Activated T-cell treated with anti-CD3 and anti-CD28 coated beads, Interleukin-2, amount 50 U/mL, for 1 hour (primary cell): ENCODE data around the gene TRAP1.

Experiments used
- DNase-seq: peaks from one replicate; pipeline ENCODE4 v3.0.0-alpha.2; 2020

The TRAP1 gene

DNA sequence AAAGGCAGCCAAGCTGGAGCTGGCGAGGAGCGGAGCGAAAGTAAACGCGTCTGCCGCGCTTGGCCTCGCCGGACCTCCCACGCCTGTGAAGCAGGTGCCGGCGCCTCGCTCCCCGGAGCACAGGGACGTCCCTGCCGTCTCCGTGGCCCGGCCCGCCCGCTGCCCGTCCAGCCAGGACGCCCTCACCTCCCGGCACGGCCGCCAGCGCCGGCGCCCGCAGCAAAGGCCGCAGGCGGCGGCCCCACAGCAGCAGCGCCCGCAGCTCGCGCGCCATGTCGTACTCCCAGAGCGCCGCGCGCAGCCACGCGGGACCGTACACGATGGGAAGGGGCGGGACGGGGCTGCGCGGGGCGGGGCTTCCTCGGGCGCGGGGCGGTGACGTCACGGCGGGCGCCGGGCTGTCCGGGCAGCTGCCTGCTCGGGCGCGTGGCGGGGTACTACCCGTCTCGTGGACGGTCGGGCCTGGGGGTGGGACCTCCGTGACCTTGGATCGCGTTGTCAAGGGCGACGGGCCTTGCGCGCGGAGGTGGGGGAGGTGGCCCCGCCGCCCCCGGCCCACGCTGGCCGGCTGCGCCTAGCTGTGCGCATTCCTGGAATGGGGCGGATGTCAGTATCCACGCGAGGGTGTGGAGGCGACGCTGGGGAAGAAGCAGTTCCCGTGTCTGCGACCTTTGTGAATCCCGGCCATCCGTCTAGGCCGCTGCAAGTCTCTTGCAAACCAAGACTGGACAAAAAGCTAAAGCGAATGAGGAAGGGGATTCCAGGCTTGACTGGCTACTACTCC, at the start of gene TRAP1:
Gene TRAP1 (minus strand): TSS at position 290 of the 784 bp plus-strand sequence. CDS start 16 bp downstream, at position 274.
- peak; percentile 95 for DNase-seq

DNA sequence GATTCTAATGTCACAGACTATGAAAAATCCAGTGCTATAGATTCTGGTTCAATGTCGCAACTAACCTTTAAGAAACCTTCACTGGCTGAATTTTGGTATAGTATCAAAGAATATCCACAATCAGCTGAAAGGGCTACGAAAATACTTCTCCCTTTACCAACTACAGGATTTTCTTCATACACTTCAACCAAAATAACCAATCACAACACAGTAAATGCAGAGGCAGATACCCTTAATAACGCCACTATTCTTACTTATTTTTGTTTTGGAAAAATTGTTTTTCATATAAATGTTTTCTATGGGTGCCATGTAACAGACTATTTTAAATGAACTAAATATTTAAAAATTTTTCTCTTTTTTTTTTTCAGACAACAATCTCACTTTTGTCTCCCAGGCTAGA, 48.9 kb upstream of the TRAP1 start:
- no peak for DNase-seq

DNA sequence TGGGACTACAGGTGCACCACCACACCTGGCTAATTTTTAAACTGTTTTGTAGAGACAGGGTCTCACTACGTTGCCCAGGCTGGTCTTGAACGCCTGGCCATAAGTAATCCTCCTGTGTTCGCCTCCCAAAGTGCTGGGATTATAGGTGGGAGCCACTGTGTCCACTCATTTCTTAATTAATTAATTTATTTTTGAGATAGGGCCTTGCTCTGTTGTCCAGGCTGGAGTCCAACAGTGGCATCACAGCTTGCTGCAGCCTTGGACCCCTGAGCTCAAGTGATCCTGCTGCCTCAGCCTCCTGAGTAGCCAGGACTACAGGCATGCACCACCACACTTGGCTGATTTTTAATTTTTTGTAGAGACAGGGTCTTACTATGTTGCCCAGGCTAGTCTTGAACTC, 47.1 kb upstream of the TRAP1 start:
- no peak for DNase-seq

DNA sequence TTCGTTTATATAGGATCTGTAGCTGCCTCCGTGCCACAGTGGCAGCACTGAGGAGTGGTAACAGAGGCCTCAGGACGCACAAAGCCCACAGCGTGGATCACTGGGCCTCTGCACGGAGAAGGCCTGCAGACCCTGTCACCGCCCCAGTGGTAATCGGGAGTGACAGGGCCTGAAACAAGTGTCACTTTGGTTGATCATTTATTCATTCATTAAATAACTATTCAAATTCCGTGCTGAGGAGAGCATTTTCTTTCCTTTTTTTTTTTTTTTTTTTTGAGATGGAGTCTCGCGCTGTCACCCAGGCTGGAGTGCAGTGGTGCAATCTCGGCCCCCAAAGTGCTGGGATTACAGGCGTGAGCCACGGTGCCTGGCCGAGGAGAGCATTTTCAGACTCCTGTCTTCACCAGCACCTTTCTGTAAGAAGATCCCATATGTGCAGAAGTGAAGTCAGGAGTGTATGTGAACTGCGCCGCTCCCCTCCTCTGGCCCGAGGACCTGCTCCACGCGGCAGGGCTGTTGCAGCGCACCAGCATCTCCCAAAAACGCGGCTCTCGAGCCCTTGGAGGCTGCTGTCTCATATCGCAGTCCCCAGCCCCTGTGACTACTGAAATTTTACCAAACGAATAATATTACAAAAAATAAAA, 44.9 kb upstream of the TRAP1 start:
- no peak for DNase-seq

DNA sequence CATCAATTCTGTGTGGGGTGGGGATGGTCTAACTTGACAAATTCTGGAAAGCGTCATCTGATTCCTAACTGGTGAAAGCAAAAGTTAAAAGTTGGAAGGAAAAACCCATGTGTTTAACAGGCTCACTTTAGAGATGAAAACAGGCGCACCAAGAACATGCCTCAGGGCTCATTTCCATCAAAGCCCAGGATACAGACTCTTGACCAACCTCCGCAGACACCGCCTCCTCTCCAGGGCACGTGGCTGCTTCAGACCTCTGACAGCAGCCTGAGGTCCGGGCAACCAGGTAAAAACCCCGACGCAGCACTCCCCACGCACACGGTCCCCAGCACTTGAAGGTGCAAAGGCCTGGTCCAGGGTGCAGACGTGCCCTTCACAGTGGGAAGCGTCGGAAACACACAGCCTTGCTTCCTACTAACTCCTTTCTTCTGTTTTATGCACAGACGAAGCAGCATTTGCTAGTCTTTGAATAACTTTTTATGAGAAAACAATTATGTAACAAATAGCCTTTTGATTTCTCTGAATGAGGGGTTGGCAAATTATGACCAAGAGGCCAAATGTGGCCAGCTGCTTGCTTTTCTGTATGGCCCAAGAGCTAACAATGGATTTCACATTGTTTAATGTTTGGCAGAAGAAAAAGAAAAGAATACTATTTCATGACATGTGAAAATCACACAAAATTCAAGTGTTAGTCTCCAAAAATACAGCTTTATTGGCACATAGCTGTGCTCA, 44.2 kb upstream of the TRAP1 start:
- no peak for DNase-seq

DNA sequence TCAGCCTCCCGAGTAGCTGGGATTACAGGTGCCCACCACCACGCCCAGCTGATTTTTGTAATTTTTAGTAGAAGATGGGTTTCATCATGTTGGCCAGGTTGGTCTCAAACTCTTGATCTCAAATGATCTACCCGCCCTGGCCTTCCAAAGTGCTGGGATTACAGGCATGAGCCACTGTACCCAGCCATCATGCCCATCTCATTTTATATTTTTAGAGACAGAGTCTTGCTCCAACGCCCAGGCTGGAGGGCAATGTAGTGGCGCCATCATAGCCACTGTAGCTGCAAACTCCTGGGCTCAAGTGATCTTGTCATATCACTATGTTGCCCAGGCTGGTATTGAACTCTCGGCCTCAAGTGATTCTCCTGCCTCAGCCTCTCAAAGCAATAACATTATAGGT, 43.2 kb upstream of the TRAP1 start:
- no peak for DNase-seq

DNA sequence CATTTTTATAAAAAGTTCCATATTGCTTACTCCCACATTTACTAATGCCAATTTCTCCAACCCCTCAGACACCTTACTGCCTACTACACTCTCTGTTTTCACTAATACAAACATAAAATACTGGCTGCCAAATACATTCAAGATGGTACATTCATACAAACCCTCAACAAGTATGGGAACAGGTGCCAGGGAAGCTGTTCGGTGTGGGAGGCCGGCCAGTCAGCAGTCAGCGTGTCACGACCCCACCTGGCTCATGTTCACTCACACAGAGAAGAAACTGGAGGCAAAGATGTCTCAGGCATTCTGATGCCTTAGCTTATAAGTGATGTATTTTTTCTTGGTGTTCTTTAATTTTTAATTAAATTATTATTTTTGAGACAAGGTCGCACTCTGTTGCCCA, 42.4 kb upstream of the TRAP1 start:
- DNase-seq = no peak

DNA sequence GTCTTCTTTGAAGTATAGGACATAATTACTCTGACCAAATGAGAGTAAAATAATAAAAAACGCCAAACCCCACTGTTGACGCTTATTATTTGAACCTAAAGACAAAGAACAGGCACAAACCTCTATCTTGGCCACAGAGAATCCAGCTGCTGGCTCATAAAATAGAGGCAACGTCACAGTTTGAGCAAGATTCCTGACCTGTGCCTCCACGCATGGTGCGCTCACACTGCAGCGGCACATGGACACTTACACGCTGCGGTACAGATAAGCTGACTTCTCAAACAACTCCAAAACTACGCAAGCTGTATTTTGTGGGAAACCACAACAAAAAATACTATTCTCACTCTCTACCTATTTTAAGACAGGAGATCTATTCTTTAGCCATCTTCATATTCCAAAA, 38.8 kb upstream of the TRAP1 start:
- DNase-seq = no peak

DNA sequence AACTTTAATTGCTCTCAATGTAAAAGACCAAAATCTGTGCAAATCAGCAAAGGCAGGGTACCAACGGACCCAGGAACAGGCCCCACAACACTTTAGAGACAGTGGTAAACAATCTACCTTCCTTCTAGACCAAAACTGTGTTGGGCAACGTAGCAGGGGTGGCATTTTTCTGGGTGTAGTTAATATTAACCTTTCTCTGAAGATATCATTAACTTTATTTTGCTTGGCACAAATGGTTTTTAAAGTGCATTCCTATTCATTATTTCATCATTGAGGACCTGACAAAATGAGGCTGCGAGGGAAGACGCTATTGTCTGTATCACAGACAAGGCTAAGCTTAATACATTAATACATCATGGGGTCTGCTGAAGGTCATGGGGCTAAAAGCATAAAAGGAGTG, 37.9 kb upstream of the TRAP1 start:
- DNase-seq = no peak

DNA sequence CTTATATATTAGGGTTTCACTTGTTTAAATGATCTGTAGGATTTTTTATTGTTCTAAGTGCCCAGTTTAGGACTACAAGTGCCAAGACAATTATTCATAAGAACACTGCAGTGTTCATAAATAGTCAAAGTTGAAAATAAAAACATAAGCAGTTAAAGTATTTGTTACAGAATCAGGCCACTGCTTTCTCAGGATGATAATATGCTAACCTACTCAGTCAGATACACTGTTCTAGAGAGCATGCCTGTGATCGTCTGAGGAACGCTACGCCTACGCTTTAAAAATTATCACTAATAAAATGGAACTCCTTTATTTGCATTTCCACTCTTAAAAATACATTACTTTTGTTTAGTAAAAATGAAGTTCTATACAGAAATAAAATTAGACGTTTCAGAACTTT, 37.4 kb upstream of the TRAP1 start:
- no peak for DNase-seq

DNA sequence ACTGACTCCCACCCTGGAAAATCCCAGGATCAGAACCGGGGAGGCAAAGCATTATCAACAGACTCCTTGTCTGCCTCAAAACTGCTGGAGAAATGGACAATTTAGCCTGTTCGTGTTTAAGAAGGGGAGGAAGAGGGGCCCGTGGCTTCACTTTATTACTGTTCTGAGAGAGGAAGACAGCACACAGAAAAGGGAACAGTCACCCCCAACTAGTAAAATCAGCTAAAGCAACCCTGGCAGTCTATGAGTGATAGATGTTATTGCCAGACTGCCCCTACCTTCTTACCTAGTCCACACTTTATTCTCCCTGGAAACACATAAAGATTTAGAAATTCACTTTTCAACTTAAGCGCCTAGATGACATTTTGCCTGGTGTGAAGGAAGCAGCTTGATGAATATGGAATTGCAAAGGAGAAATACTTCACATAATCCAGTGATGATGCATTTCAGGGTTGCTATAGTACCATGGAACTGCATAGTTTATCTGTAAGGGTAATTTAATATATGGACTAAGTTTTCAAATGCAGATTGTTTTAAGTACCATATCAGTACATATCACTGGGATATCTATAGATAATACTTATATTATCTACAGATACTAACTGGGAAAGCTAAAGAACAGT, 36.9 kb upstream of the TRAP1 start:
- DNase-seq = no peak

DNA sequence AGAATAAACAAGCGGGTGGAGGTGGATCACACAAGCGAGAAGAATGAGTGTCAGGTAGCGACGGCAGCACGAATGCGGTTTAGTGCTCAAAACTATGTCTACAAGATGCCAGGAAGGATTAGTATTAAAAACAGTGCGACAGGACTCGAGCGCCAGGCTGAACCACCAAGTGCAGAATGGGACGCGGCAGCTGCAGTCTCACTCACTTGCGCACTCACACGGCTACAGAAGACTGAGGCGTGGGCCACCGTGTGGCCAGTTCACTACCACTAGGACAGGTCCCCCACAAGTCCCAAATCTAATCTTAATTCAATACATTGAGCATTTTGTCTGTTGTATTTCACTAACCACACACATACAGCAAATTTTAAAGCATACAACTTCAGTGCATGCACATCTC, 35.7 kb upstream of the TRAP1 start:
- no peak for DNase-seq

DNA sequence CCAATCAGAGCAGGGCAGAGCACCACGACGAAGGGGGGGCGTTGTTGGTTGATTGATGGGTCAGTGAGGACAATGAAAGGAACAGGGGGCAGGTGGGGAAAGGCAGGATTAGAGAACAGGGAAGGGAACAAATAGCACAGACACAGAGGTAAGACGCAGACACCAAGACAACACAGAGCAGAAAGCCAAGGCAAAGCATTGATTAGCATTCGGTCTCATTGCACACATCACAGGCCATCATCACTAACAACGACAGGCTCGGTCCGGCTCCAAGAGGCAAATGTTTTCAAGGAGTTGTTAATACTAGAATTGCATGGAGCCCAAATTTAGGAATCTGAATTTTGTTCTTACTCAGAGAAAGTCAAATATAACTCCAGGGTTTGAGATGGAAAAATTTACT, 34.6 kb upstream of the TRAP1 start:
- DNase-seq = no peak

DNA sequence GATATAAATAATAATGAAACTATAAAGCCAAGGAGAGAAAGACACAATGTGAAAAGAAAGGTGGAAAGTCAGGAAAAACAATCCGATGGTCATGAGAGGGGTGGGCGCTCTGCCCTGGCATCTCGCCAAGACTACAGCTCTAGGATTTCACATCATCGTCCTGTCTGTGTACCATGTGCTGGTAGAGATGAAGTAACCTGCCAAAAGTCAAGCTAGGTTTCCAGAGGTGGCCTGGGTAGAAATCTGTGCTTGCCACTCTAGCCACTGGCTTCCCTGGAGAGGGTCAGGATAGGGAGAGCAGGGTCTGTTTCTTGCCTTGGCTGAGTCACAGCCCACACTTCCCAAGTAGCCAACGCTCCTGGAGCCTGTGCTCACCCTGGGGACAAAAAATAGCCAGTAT, 31.0 kb upstream of the TRAP1 start:
- DNase-seq = peak; percentile 11

DNA sequence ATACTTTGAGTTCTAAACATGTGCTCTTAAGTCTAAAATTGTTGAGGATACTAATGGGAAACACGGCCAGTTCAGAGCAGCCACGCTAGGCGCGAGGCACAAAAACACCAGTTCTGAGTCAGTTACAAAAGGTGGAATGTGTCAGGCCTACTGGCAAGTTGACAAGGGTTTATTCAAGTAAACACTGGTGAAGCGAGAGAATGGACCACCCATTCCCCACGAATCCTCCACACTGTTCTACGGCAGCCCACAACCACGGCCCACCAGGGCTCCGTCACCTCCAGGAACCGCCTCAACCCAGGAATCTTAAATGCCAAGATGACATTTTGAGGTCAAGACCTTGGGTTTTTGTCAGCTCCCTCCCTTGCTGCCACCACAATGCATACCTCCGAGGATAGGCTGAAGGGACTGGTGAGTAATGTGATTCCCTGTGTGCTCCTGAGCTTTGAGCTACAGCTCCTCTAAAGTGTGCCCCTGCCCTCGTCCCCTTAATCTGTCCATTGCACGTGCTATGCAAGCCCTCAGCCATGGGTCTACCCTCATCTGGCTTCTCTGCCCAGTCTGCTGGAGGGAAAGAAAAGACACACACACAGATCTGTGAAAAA, 28.5 kb upstream of the TRAP1 start:
- no peak for DNase-seq

DNA sequence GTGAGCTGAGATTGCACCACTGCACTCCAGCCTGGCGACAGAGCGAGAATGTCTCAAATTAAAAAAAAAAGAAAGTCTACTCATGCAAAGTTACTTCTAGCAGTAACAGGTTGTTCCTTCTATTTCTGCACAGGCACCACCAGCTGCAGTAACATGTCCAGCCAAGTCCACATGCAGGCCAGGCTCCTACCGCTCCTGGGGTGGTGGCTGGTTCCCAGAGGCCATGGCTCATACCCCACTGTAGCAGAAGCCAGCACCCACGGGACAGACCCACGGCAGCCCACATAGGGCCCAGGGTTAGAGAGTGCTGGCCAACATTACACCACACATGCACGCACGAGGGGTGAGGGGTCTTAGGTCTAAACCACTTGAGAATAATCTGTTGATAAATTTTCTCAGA, 26.7 kb upstream of the TRAP1 start:
- no peak for DNase-seq

DNA sequence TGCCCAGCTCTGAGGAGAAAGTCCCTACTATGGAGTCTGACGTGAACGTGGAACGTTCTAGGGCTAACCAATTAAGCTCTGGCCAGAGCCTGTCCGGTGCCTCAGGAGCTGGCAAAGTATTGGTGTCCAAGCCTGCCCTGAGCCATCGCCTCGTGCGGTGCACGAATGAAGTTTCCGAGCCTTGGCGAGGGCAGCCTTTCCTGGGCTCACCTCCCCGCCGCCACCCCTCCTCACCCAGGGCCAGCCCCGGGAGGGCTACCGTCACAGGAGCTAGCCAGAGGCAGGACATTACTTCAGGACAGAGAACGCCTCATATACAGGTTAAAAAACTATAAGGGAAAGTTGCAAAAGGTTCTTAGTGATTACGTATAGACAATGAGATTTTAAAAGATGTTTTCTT, 23.6 kb upstream of the TRAP1 start:
- DNase-seq = no peak

DNA sequence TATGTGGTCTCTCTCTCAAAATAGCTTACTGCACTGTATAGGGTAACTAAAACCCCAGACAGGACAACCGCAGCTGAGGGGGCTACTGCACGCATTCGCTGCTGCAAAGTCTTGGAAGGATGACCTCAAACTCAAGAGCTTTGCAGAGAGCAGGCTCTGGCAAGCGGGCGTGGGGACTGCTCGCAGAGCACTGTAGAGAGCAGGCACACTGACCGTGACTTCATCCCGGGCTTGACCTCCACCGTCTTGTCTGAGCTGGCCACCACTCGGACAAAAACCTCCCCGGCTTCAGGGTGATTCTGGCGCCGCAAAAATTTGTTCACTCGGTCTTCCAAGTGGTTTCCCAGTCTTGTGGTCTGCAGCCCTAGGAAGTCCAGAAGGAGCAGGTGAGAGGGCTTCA, 22.9 kb upstream of the TRAP1 start:
- DNase-seq = no peak

DNA sequence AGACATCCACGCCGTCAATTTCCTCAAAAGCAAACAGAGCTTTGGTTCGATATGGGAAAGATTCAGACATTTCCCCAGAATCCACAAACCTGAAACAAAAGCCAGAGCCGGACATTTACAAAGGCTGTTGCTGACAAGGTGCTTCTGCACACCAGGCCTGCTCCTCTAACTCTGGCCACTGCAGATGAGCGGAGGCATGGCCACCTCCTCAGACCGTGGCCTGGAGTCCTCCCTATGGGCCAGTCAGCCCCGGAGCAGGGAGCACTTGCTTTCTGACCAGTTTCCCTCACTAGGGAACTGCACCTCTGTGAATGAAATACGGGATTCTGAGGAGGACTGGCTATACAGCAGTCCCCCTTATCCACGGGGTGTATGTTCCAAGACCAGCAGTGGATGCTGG, 22.3 kb upstream of the TRAP1 start:
- no peak for DNase-seq

DNA sequence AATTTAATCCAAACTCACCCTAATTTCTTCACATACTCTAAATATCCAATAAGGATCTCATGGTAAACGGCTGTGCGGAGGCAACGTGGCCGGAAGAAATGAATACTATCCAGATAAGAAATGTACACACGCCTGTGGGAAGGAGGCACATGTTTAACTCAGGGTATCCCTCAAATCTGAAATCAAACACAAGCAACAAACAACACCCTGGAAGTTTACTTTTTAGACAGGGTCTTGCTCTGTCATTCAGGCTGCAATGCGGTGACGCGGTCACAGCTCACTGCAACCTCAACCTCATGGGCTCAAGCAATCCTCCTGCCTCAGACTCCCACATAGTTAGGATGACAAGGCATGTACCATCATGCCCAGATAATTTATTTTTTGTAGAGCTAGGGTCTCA, 21.2 kb upstream of the TRAP1 start:
- DNase-seq = no peak

DNA sequence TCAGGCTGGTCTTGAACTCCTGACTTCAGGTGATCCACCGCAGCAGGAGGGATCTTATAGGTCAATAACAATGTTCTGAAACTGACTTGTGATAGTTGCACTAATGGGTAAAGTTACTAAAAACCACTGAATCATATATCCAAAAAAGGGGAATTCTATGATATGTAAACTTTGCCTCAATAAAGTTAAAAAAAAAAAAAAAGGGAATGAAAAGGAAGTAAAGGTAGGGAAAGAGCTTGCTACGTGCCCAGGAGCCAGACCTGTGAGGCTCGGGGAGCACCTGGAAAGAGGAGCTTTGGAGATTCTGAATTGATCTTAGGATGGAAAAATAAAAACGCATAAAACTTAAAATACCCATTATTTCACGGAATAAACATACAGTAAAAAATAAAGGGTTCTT, 20.8 kb upstream of the TRAP1 start:
- no peak for DNase-seq

DNA sequence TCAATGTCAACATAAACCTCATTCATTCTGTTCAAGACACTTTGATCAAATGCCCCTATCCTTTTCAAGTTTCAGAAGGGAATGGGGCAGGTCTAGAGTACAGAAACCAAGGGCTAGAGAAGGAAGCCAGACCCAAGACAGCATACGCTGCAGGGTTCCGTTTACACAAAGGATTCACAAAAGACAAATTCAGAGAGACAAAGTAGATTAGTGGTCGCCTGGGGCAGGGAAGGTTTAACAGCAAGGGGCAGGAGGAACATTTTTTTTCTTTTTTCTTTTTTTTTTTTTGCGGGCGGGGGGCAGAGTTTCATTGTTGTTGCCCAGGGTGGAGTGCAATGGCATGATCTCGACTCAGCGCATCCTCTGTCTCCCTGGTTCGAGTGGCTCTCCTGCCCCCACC, 19.9 kb upstream of the TRAP1 start:
- no peak for DNase-seq

DNA sequence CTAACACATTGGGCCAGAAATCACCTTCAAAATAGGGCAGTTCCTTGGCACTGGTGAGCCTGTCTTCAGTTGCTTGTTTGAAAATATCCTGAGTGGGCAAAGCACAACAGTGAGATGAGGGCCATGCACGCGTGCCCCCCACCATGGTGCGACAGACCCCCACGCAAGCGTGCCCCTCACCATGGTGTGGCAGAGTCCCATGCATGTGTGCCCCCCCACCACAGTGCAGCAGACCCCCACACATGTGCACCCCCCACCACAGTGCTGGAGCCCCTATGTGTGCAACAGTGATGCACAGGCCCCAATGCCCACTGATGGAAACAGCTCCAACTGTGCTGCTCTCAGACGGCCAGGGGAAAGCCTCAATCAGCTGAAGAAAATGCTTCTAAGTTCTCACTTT, 18.8 kb upstream of the TRAP1 start:
- no peak for DNase-seq
